ENCODE measurements around the gene VAV2.

The VAV2 gene

GRCh38 chr9:133874659-133875058 is 117.5 kb downstream of the VAV2 start:
- no peak for DNase-seq (ENCODE audit: low spot score)

GRCh38 chr9:133874060-133874657 is 118.0 kb downstream of the VAV2 start:
- DNase-seq (ENCODE audit: low spot score), result peak; percentile 40

- no peak for DNase-seq (ENCODE audit: low spot score)
Observed at GRCh38 chr9:133873461-133873891, 118.6 kb downstream of the VAV2 start.

- no peak for DNase-seq (ENCODE audit: low spot score)
Observed at GRCh38 chr9:133873009-133873408, 119.1 kb downstream of the VAV2 start.

GRCh38 chr9:133870598-133871595 is 121.2 kb downstream of the VAV2 start:
- DNase-seq (ENCODE audit: low spot score), result no peak

- DNase-seq (ENCODE audit: low spot score), result no peak
Observed at GRCh38 chr9:133869674-133870405, 122.3 kb downstream of the VAV2 start.

GRCh38 chr9:133868203-133868602 is 123.9 kb downstream of the VAV2 start:
- DNase-seq (ENCODE audit: low spot score), result no peak

GRCh38 chr9:133866946-133867345 is 125.2 kb downstream of the VAV2 start:
- no peak for DNase-seq (ENCODE audit: low spot score)

GRCh38 chr9:133864011-133864410 is 128.1 kb downstream of the VAV2 start:
- DNase-seq (ENCODE audit: low spot score), result no peak

GRCh38 chr9:133863257-133863592 is 128.9 kb downstream of the VAV2 start:
- DNase-seq (ENCODE audit: low spot score), result no peak

- peak; percentile 21 for DNase-seq (ENCODE audit: low spot score)
Observed at GRCh38 chr9:133862585-133863256, 129.4 kb downstream of the VAV2 start.

GRCh38 chr9:133861692-133862091 is 130.4 kb downstream of the VAV2 start:
- no peak for DNase-seq (ENCODE audit: low spot score)

- DNase-seq (ENCODE audit: low spot score), result no peak
Observed at GRCh38 chr9:133861086-133861485, 131.0 kb downstream of the VAV2 start.

GRCh38 chr9:133858771-133859170 is 133.4 kb downstream of the VAV2 start:
- DNase-seq (ENCODE audit: low spot score), result no peak

- no peak for DNase-seq (ENCODE audit: low spot score)
Observed at GRCh38 chr9:133857639-133858038, 134.5 kb downstream of the VAV2 start.

GRCh38 chr9:133856798-133857197 is 135.3 kb downstream of the VAV2 start:
- no peak for DNase-seq (ENCODE audit: low spot score)

- peak; percentile 43 for DNase-seq (ENCODE audit: low spot score)
Observed at GRCh38 chr9:133855802-133856521, 136.2 kb downstream of the VAV2 start.

GRCh38 chr9:133855371-133855770 is 136.8 kb downstream of the VAV2 start:
- no peak for DNase-seq (ENCODE audit: low spot score)

- DNase-seq (ENCODE audit: low spot score), result no peak
Observed at GRCh38 chr9:133854765-133855164, 137.4 kb downstream of the VAV2 start.

- no peak for DNase-seq (ENCODE audit: low spot score)
Observed at GRCh38 chr9:133854048-133854447, 138.1 kb downstream of the VAV2 start.

- no peak for DNase-seq (ENCODE audit: low spot score)
Observed at GRCh38 chr9:133853331-133853730, 138.8 kb downstream of the VAV2 start.

Data from kidney capillary endothelial cell (primary cell).